OCI-LY3 (cell line): Measurements from ENCODE around the gene ZNF334.

Experiments used
- H2AFZ ChIP-seq: fragments of 200-600, 300-600 bp; shearing (Covaris generic); 2 replicates; pipeline ENCODE4 v1.6.0; 2014; ENCODE audit warnings: antibody characterized with exemption, low read depth, low read length
- H3K27ac ChIP-seq: fragments of 200-600, 300-600 bp; sonication (generic); 2 replicates; pipeline ENCODE4 v1.5.1; 2014; ENCODE audit warnings: mild to moderate bottlenecking, low read length, moderate library complexity, mixed read lengths
- H3K27me3 ChIP-seq: fragments of 200-600, 300-600 bp; sonication (generic); 2 replicates; pipeline ENCODE4 v1.6.1; 2014; ENCODE audit warnings: low read depth, low read length, mixed read lengths
- H3K36me3 ChIP-seq: fragments of 200-600, 300-600 bp; sonication (generic); replicated peaks from 2 replicates; pipeline ENCODE3; 2014; ENCODE audit warnings: low read depth, low read length, mixed read lengths
- H3K4me1 ChIP-seq: fragments of 300-600, 200-600 bp; sonication (generic); 2 replicates; pipeline ENCODE4 v1.6.1; 2014; ENCODE audit warnings: low read length, mixed read lengths
- H3K4me2 ChIP-seq: fragments of 200-600, 300-600 bp; sonication (generic); 2 replicates; pipeline ENCODE4 v1.6.1; 2014; ENCODE audit warnings: low read length, mixed read lengths
- H3K4me3 ChIP-seq: fragments of 300-600, 200-600 bp; sonication (generic); 2 replicates; pipeline ENCODE4 v1.5.1; 2014; ENCODE audit warnings: antibody characterized with exemption, mild to moderate bottlenecking, low read length, moderate library complexity
- H3K79me2 ChIP-seq: fragments of 300-600, 200-600 bp; shearing (Covaris generic); 2 replicates; pipeline ENCODE4 v1.6.1; 2014; ENCODE audit warnings: mild to moderate bottlenecking, low read length, mixed read lengths
- H3K9ac ChIP-seq: fragments of 300-600, 200-600 bp; shearing (Covaris generic); 2 replicates; pipeline ENCODE4 v1.6.0; 2014; ENCODE audit warnings: mild to moderate bottlenecking, low read length, moderate library complexity
- H3K9me3 ChIP-seq: fragments of 200-600, 300-600 bp; shearing (Covaris generic); 2 replicates; pipeline ENCODE4 v1.6.1; 2014; ENCODE audit warnings: low read length, mixed read lengths; ENCODE audit not compliant: insufficient read depth
- H4K20me1 ChIP-seq: fragments of 200-600, 300-600 bp; sonication (generic); 2 replicates; pipeline ENCODE4 v1.6.1; 2016; ENCODE audit warnings: low read length, mixed read lengths; ENCODE audit not compliant: insufficient read depth
- CTCF ChIP-seq: fragments of 200-600, 300-600 bp; sonication (generic); IDR thresholded peaks from 2 replicates; pipeline ENCODE4 v1.5.1; 2014; ENCODE audit warnings: antibody characterized with exemption, low read length, low read depth
- EZH2phosphoT487 ChIP-seq: fragments of 200-600 bp; shearing (Covaris generic); IDR thresholded peaks from 2 replicates; pipeline ENCODE4 v1.6.1; 2018; ENCODE audit warnings: antibody characterized with exemption, mixed run types, low read depth

ZNF334 gene

DNA sequence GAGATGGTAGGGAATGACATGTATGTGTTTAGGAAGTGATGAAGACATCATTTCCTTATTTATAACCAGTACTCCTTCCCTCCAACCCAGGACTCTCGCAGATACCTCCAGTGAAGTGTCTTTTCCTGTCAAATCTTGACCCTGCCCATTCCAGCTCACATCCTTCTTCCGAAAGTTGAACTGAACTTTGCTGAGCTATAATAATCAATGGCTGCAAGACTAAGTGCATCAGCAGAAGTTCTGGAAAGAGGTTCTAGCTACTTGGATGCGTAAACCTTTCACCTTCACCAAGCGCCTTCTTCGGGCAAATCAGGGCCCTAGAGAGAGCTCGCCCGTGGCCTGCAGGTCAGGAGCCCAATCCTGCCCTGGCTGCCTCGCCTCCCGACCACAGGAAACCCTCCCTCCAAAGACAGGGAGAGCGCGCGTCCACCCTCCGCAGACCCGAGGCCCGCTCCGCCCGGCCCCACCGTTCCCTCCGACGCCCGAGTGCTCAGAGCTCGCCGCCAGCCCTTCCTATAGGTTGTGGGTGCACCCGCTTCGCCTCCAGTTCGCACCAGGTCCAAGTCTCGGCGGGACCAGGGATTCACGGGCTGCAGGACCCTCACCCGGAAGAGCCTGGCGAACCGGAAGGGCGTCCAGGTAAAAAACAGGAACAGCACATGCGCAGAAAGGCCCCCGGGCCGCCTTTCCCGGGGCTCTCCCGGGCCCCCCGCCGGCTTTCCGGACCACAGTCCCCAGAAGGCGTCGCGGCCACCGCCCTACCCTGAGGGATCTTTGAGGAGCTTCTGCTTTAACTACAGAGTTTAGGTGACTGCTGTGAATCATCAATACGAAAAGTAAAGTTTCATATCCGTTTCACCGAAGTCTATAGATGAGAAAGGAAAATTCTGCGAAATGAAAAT, at the start of gene ZNF334:
Gene ZNF334, minus strand, starts transcription at position 617 of the 902 bp plus-strand sequence. CDS start 1,457 bp downstream, outside the sequence.
- Histone ChIP-seq H3K36me3 (no peaks in the 10 kb centered on the region), H3K9me3 (no peaks in the 10 kb centered on the region), H3K9ac (no peak within 1 kb of the TSS), H2AFZ (no peak within 1 kb of the TSS), H3K4me2 (no peak within 1 kb of the TSS), H3K4me3 (no peak within 1 kb of the TSS), H3K4me1 (no peaks in the 10 kb centered on the region), H3K27me3 (peaks cover 46% of the 10 kb centered on the region), H3K27ac (no peak within 1 kb of the TSS), H4K20me1 (no peaks in the 10 kb centered on the region), H3K79me2 (no peaks in the 10 kb centered on the region)
- TF ChIP-seq CTCF, result no peak
- no peak for TF ChIP-seq EZH2phosphoT487

- H3K79me2 ChIP-seq, result no peaks in the 10 kb centered on the region
- no peaks in the 10 kb centered on the region for H4K20me1 ChIP-seq
- TF ChIP-seq EZH2phosphoT487 (no peak), CTCF (peak; percentile 96)
- no peak overlapping the region for H3K27ac ChIP-seq
- peak overlapping the region; percentile 15; the same call in 1 of the 2 replicates for H3K9ac ChIP-seq
- peak overlapping the region; percentile 85 for H2AFZ ChIP-seq
- H3K4me3 ChIP-seq, result peak overlapping the region; percentile 68
- peaks cover 5% of the 10 kb centered on the region for H3K4me1 ChIP-seq
- no peaks in the 10 kb centered on the region for H3K9me3 ChIP-seq
- H3K36me3 ChIP-seq, result no peaks in the 10 kb centered on the region
- H3K27me3 ChIP-seq, result peaks cover 16% of the 10 kb centered on the region
- H3K4me2 ChIP-seq, result peak overlapping the region; percentile 71
These were observed 49.2 kb upstream of the ZNF334 start for GRCh38 chr20:46562373-46563169.

DNA sequence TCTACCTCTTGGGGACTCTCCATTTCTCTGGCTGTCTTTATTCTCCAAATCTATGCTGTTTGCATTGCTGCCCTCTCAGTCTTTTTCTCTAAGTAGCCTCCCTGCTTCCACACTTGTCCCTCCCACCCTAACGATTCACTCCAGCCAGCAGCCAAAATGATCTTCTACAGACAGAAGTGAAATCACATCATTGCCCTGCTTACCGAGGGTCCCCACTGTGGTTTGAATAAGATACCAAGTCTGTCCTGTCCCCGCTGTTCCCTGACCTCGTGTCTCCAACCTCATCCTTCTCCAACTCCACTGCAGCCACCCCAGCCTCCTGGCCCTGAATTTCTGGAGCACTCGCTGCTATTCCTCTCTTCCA, 48.6 kb upstream of the ZNF334 start:
- no peaks in the 10 kb centered on the region for H3K9me3 ChIP-seq
- peak overlapping the region; percentile 71 for H3K4me2 ChIP-seq
- no peaks in the 10 kb centered on the region for H4K20me1 ChIP-seq
- peaks cover 18% of the 10 kb centered on the region for H3K27me3 ChIP-seq
- H3K4me1 ChIP-seq, result peaks cover 5% of the 10 kb centered on the region
- no peaks in the 10 kb centered on the region for H3K36me3 ChIP-seq
- TF ChIP-seq EZH2phosphoT487 (no peak), CTCF (no peak)
- peak overlapping the region; percentile 68 for H3K4me3 ChIP-seq
- no peaks in the 10 kb centered on the region for H3K79me2 ChIP-seq
- no peak overlapping the region for H3K27ac ChIP-seq
- H2AFZ ChIP-seq, result peak overlapping the region; percentile 85
- peak overlapping the region; percentile 15; the same call in 1 of the 2 replicates for H3K9ac ChIP-seq

DNA sequence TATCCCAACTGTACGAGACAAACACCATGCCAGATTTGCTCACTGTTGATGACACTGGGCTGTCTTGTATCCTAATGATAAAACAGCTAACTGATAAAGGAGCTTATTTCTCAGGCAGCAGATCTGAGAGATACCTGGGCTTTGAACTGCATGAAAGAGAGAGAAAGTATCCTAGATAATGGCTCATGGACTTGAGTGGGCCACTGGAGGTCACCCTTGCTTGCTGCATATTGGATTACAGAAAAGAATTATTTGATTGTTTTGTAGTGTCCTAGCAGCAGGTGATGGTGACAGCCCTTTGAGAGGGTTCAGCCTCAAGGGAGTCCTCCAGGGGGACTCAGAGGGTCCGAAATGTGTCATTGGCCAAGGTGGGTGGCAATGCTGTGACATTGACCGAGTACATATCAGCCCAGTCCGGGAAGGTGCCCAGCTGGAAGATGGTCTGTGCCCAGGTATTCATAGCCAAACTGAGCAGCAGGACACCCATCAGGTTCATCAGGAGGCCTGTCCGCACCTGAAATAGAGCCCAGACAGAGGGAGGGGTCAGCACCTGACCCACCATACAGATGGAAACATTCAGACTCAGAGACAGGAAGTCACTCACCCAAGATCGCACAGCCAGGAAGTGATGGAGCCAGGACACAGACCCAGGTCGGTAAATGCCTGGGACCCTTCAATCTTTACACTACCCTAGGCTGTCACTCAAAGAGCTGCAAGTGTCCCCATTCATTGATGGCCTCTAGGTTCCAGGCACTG, 46.5 kb upstream of the ZNF334 start:
- Histone ChIP-seq H4K20me1 (no peaks in the 10 kb centered on the region), H3K27ac (no peak overlapping the region), H2AFZ (no peak overlapping the region), H3K9ac (no peak overlapping the region), H3K4me2 (no peak overlapping the region), H3K27me3 (peaks cover 22% of the 10 kb centered on the region), H3K4me3 (no peak overlapping the region), H3K4me1 (peaks cover 5% of the 10 kb centered on the region), H3K79me2 (no peaks in the 10 kb centered on the region), H3K9me3 (no peaks in the 10 kb centered on the region), H3K36me3 (no peaks in the 10 kb centered on the region)
- peak; percentile 23 for TF ChIP-seq CTCF
- no peak for TF ChIP-seq EZH2phosphoT487
